Stimulated activated CD8-positive, alpha-beta memory T cell treated with anti-CD3 and anti-CD28 coated beads, Interleukin-7, amount 100 ng/mL, for 1 hour (primary cell): ENCODE data around the gene FAM219A.

ENCODE experiments used
- DNase-seq, 2 donors: peaks; one replicate each; pipeline ENCODE4 v3.0.0-alpha.2; 2020; ENCODE audit warnings: low read depth in 2 of 2

The FAM219A gene

DNA sequence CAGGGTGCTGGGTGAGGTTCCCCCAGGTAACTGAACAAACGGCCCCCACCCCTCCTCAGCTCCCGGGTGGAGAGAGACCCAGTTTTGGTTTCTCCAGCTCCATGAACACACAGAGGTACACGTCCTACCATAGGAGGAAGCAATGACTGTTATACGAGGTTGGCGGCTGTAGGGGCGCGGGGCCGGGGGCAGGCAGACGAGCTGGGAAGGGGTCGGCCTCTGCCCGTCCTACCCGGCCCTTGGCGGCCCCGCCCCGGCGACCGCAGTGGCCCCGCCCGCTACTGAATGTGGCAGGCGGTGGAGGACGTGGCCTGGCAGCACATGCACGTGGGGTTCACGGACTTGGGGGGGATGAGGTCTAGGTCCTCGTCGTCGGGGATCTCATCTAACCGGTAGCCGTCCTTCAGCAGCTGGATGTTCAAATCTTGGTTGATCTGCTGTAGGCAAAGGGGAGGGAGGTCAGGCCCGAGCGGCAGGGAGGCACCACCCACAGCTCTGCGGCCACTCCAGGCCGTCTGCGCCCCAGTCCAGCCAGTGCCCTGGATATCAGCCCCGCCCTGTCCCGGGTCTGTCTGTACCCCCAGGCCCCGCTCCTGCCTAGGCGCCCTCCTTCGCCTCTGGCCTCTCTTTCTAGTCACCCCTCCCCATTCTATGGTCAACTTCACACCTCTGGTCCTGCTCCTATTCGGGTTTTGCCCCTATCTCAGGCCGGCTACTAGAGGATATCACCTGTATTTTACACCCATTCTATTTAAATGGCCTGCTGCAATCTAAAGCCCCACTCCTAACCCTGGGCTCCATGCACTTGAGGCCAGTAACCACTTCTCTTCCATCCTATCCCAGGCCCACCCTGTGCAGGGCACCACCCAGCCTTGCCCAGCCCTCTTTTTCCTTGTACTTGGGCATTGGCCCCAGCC is 57.4 kb downstream of the FAM219A start:
- no peak for DNase-seq

DNA sequence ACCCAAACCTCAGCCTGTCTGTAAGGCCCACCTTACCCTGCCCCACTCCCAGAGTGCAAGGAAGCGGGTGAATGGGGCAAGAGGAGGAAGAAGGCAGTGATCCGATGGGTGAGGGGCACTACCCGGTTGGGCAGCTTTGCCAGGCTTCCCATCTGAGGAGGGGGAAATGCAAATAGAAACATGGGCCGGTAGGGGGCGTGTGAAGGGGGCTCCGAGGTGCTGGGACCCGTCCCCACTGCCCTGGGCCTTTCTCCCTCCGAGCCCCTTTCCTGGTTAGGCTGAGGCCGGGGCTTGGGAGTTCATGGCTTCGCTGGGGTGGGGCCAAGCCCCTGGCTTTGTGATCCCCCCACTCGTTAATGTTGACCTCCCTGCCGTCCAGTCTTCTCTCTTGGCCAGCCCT is 58.1 kb downstream of the FAM219A start:
- DNase-seq, result no peak

DNA sequence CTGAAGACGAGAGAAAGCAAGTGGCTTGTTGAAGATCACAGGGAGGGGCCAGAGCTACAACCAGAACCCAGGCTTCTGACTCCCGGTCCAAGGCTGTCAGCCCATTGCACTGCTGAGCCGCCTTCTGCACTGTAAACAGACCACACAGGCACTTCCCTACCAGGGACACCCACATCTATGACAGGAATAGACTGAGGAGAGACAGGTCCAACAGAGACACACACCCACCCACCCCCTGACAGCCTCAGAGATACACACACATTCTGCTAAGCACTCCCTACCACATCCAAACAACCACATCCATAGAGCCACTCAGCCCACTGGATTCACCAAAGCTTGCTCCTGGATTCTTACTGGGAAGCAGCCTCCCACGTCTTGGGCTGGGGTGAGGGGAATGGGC is 58.6 kb downstream of the FAM219A start:
- DNase-seq, result no peak

DNA sequence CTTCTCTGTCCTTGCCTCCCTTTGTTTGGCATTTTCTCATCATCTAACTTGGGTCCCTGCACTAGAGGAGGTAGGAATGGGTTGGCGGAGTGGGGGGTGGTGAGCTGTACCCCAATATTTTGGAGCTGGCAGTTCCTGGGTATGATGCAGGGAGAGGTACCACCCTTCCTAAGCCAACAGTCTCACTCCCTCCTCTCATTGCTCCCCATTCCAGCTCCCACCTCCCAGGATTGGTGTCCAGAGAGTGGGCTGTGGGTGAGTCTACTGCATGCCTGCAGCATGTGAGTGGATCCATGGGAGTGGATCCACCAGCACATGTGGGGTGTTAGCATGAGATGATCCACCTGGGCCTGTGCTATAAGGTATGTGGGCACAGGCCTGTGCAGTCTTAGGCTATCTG is 59.5 kb downstream of the FAM219A start:
- no peak for DNase-seq

DNA sequence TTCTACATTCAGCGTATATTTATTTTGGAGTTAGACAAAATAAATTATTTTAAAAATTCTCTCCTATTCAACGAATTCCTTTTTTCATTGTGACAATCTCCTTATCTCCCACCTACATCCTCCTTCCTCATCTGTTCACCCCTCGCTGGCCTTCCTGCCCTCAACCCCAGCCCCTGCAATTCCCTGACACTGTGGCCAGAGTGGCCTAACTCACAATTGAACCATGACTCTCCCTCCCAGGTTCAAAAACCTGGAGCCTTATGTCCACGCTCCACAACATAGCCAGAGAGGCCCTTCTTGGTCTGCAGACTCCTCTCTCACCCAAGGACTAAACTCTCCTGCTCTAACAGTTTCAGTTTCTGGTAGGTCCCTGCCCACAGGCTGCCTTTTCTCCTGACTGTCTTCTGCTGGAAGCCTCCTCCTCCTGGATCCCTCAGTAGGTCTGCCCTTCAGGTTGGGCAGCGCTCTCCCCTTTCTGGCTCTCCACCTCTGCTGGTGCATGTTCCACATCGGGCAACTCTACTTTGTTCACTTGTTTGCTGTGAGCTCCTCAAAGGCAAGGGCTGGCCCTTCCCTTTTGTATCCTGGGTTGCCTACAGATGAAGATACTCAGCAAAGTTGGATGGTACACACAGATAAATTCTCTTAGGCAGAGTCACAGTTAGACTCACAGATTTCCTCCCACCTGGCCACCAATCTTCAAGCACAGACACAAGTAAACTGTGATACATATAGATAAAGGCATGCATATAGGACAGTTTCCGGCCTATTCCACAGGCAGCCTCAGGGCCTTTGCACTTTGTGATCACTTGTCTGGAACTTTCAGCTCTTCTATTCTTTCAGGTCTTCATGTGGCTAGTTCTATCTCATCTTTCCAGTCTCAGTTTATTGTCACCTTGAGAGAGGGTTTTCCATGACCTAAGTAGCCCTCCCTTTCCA is 61.8 kb downstream of the FAM219A start:
- DNase-seq, result no peak

DNA sequence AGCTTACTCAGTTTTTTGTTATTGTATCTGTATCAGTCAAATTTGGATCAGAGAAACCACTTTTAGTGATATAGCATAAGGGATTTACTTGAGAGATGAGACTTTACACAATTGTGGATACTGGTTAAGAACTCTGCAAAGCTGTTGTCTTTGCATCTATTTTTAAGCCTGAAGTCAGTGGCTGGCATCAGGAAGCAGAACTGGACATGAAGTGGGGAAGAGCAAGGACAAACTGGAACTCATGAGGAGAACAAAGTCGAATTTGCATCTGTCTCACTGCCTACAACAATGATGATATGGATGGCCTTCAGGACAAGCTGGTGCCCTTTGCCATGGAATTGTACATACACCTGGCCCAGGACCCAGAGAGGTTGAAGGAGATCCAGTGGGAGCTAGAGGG is 65.9 kb downstream of the FAM219A start:
- no peak for DNase-seq

DNA sequence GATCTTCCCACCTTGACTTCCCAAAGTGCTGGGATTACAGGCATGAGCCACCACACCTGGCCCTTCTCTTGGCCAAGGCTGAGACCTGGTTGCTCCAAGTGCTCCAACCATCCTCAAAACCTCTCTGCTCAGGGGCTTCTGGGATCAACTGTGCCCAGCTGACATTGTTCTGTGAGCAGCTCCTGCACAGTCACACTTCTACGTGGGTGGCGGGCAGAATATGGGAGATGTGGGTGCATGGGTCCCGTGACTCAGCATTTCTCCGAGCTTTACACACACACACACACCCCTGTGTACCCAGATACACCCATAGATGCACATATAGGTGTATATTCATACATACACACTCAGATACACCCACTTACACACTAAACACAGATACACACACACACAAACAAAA is 71.1 kb downstream of the FAM219A start:
- DNase-seq, result no peak

DNA sequence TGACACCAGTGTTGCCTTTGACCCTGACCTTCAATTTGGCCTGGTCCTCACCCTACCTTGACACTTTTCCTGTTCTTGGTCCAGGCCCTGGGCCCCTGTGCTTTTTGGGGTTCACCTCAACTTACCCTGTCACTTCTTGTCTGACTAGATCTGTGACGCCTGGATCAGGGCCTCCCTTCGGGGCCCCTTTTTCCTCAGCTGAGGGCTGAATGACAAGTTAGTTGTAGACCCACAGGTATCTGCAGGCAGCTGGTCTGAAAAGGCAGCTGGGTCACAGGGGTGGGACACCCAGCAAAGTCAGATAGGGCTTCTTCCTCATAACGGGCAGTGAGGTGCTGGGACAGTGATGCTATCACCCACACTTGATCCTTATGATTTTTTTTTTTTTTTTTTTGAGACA is 71.7 kb downstream of the FAM219A start:
- DNase-seq, result no peak

DNA sequence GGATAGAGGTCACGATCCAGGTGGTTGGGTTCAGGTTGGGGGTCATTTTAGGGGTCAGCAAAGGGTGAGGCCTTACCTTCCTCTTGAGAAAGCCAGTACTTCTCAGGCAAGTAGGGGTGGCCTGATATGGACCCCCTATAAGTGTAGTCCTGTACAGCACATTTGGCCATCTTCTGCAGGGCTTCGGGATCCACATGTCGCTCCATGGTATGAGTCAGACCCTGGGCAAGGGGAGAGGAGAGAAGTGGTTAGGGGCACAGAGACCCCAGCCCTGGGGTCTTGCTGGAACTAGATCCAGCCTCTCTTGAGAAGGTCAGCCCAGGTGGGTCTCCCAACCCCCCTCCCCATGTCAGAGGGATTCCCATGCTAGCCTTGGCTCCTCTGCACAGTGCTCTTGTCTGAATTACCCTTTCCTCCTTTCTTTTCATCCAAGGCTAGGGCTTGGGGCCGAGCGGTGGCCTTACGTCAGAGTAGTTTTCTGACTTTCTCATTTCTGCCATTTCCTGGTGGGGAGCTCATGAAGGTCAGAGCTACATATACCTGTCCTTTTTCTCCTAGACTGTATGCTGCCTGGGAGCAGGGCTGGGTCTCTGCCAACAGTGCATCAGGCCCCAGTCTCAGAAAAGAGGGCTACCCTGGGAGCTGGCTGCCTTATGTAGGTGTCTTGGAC is 72.7 kb downstream of the FAM219A start:
- no peak for DNase-seq

DNA sequence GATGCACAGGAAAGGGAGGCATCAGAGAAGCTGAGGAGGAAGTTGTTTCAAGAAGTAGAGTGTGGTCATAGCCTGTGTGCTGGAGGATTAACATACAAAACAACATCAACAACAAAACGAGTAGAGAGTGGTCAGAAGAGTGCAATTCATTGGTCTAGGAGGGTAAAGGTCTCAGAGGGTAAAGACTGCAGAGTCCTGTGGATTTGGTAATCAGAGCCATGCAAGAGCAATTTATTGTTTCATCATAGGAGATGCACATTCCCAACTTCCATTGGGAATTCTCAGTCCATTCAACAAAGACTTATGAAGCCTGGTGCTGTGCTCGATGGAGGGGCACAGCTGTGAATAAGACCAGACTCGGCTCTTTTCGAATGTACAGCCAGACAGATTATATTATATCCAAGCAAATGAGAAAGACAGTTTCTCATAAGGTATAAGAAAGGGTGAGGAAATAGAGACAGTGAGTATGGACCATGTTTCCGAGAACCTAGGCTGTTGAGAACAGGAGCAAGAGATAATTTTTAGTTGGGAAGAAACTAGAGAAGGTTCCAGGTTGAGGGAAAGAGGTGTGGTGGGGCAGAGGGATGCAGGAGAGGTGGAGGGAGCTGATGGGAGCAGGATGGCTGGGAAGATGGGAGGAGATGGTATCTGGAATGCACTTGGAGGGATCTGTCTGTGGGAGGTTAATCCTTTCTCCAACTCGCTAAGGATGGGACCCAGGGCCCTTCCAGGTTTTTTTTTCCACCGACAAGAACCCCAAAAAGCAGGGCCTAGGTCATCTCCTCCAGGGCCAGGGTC is 73.8 kb downstream of the FAM219A start:
- DNase-seq, result no peak

DNA sequence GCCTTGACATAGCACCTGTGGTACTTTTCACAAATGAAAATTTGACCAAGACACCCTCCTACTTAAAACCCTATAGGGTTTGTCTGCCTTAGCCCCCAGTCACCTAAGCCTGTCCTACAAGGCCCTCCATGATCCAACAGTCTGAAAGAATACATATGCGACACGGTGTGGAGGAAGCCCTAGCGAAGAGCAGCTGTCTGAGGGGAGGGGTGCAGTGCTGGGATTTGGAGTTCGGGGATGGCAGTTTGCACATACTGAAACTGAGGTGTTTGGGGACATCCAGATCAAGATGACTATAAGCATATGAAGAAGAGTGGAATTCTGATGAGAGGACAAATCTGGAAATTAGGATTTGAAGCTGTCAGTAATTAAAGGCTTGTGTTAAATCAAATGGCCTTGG is 74.5 kb downstream of the FAM219A start:
- no peak for DNase-seq

DNA sequence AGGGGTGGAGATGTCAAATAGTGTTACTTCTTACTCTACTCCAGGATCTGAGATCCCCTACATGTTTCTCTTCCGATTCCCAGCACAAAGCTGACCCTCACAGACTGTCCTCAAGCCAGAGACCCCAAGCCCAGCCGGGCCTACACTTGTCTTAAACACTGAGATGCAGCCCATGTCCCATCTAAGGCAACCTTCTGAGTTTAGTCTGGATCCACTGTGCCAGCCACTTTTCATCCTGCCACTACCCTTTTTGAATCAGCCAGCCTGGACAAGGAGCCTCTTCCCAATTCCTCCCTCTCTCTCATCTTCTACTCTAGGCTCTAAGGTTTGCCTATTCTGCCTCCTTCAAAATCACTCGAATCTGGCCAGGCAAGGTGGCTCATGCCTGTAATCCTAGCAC is 75.5 kb downstream of the FAM219A start:
- no peak for DNase-seq

DNA sequence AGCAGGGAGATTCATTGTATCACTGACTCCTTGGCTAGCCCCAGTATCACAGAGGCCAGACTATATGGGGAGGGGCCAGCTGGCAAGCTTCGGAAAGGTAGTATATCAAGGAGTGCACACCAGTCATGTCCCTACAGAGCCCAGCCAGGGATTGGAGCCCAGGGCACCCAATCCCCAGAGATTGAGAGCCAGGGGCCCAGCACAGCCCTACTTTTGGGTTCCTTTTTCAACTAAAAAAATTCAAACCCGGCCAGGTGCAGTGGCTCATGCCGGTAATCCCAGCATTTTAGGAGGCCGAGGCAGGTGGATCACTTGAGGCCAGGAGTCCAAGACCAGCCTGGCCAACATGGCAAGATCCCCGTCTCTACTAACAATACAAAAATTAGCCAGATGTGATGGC is 76.3 kb downstream of the FAM219A start:
- no peak for DNase-seq

DNA sequence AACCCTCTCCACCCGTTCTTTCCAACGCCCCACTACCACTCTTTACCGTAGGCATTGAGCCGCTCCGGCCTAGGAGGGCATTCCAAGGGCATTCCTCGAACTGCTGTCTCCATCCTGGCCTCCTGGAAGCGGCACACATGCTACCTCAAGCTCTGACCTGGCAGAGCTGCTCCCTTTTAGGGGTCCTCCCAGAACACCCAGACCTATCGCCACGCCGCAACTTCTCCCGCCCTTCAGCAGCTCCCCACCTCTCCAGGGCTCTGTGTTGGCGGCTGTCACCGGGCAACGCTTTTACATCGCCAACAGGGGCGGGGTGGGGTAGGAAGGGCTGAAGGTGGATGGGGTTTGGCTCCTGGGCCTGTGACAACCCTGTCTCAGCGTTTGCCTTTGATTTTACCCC is 77.0 kb downstream of the FAM219A start:
- DNase-seq, result no peak

DNA sequence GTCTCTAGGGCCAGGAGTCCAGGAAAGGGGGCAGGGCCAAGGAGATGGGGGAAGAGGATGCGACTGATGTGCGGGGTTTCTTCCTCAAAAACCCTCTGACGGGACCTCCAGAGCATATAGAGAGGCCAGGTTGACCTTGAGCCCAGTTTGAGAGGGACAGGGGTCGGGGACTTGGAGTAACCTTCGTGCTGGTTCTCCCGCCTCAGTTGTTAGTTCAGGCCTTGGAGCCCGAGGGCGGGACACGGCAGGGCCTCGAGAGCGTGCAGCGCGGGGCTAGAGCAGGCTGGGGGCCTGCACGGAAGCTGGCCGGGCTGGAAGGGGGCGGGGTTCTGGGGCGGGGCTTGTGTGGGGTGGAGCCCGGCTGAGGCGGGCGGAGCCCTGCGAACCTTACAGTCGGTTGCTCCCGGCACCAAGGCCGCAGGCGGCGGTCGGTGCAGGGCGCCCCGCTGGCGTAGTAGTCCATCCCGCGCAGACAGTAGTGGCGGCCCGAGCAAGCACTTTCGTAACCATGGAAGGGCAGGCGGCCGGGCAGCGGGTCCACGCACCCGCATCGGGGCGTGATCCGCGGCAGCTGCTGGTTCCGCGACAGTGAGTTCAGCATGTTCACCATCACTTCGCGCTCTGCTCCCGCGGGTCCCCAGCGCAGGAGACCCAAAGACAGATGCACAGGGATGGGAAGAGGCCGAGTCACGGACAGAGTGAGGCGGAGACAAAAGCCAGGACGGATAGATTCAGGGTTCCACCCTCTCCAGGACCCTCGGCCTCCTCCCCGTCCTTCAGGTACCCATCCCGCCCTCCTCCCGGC is 77.7 kb downstream of the FAM219A start:
- peak; percentile 48 to 54 for DNase-seq

DNA sequence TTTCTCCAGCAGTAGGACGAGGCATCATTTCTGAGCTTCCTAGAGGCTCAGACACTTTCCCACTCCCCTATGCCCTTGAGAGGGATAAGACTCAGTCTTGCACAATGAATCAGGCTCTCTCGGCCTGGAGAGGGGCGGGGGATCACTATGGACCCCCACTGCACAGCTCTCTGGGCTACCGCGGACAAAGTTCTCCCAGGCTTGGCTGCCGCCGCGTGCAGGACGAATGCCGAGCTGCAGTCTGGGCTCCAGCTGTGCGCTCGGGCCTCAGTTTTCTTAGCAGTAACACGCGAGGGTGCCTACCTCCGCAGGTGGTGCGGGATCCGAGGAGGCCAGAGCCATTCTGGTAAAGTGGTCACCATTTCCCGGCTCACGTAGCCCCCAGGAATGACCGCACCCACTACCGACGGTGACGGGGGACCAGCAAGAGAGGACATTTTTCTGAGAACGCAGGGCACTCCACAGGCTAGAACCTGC is 78.3 kb downstream of the FAM219A start:
- DNase-seq, result no peak

DNA sequence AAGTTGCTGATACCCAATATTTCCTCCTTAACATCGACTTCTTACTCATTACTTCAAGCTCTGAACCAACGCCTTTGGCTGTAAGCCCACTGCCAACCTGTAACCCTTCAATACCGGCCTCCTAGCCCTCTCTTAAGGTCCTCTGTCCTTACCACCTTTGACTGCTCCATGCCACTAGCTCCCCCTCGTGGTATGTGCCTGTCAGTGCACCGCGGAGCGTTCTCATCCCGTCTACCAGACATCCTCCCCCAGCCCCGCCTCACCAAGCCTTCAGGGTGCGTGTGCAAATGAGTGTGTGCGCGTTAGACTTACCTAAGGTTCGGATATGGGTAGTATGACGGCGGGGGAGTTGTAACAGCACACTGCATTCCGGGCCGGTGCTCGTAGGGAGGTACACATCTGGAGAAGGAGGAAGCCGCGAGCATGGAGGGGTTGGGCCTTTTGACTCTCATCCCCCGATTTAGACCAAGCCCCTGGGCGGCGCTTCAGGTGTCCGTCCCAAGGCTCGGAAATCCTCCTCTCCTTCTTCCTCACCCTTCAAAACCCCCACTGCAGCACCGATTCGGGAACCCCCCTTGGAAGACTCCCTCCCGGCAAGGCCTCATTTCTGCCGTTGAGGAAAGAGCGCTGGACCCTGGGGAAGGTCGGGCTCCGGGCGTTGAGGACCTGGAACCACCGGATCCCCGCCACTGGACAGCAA is 78.9 kb downstream of the FAM219A start:
- peak; percentile 77 to 84 for DNase-seq

DNA sequence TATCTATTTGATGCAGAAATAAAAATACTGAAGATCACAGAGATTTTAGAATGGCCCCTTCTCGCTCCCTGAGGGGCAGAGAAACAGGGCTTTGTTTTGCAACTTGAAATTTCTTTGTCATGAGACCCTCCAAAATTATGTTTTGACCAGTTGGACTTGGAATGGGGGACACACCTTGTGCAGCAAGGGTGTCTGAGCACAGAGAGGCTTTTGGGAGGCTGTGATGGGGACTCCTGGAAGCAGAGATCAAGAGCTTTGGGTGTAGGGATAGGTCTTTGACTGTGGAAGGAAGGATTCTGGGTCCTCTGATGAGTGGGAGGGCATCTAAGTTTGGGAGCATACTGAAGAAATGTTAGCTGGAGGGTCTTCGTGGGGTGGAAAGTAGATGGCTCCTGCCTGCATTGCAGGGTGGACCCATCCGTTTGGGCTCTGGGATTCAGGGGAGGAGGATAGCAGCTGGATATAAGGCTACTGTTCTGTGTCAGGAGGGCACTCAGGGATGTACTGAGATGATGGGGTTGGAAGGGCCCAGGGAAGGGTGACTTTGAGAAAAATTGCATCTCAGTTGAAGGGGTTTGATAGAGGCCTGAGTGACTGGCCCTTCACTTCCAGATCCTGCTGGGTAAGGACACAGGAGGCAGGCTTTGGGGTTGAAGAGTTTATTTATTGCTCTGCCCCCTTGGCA is 79.9 kb downstream of the FAM219A start:
- DNase-seq, result no peak

DNA sequence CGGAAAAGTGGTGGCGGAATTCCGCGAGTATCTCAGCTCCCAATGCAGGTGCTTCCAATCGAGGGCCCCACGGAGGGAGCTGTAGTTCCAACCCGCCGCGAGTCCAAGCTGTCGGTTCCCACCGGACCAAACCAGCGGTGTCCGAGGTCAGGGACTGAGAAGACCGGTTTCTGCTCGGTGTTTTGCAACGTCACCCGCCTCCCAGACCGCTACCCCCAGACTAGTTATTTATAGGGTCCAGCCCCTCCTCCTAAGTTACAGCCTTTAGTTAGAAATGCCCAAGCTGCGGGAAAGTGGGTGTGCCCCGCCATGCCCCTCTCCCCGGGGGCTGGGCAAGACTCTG is 81.0 kb downstream of the FAM219A start:
- DNase-seq, result no peak
